Mesenchymal stem cell (in vitro differentiated cells and primary cell): ENCODE measurements around the gene GPNMB.

Experiments
- DNase-seq: peaks from one replicate; pipeline ENCODE4 v3.0.0-alpha.2; 2013
- H2AFZ ChIP-seq: one replicate; pipeline ENCODE4 v1.6.1; 2013; ENCODE audit warnings: low read depth, mild to moderate bottlenecking, control low read depth, inconsistent platforms, low read length, moderate library complexity
- H2AK5ac ChIP-seq: 2 replicates; pipeline ENCODE4 v1.6.1; 2013; ENCODE audit warnings: low read length, moderate library complexity, mild to moderate bottlenecking, inconsistent platforms; ENCODE audit not compliant: severe bottlenecking
- H2BK120ac ChIP-seq: one replicate; pipeline ENCODE4 v1.6.1; 2013; ENCODE audit warnings: low read depth, mild to moderate bottlenecking, inconsistent platforms, low read length, moderate library complexity
- H2BK12ac ChIP-seq, 2 experiments: one replicate each; pipeline ENCODE4 v1.6.1; 2013; ENCODE audit warnings: inconsistent platforms in 2 of 2, low read length in 2 of 2, mild to moderate bottlenecking in 2 of 2, moderate library complexity in 2 of 2, control low read depth in 1 of 2
- H2BK15ac ChIP-seq: one replicate; pipeline ENCODE4 v1.6.1; 2013; ENCODE audit warnings: mild to moderate bottlenecking, low read depth, inconsistent platforms; ENCODE audit not compliant: poor library complexity, severe bottlenecking
- H2BK5ac ChIP-seq: 2 replicates; pipeline ENCODE4 v1.6.1; 2013; ENCODE audit warnings: low read depth, mild to moderate bottlenecking, low read length, control low read depth, inconsistent platforms; ENCODE audit not compliant: poor library complexity, severe bottlenecking
- H3K14ac ChIP-seq, 2 experiments: one replicate each; pipeline ENCODE4 v1.6.1; 2013; ENCODE audit warnings: inconsistent platforms in 2 of 2, low read length in 2 of 2, control low read depth in 1 of 2, mild to moderate bottlenecking in 1 of 2, moderate library complexity in 1 of 2
- H3K18ac ChIP-seq, 2 experiments: one replicate each; pipeline ENCODE4 v1.6.1; 2013; ENCODE audit warnings: inconsistent platforms in 2 of 2, low read length in 2 of 2, control low read depth in 1 of 2, low read depth in 1 of 2, mild to moderate bottlenecking in 1 of 2
- H3K23ac ChIP-seq, 2 experiments: one replicate each; pipeline ENCODE4 v1.6.1; 2013; ENCODE audit warnings: inconsistent platforms in 2 of 2, low read length in 2 of 2, mild to moderate bottlenecking in 2 of 2, moderate library complexity in 2 of 2, control low read depth in 1 of 2
- H3K27ac ChIP-seq: 2 replicates; pipeline ENCODE4 v1.5.1; 2013; ENCODE audit warnings: mild to moderate bottlenecking, moderate library complexity, low read length, control low read depth, inconsistent platforms; ENCODE audit not compliant: poor library complexity, severe bottlenecking
- H3K27me3 ChIP-seq, 2 experiments: 2 replicates each; pipeline versions ENCODE4 v1.6.1 to v1.7.0; 2013; ENCODE audit warnings: low read length in 2 of 2, mild to moderate bottlenecking in 2 of 2, moderate library complexity in 2 of 2, control low read depth in 1 of 2, inconsistent platforms in 1 of 2; ENCODE audit not compliant: control insufficient read depth in 1 of 2, insufficient read depth in 1 of 2
- H3K36me3 ChIP-seq, 2 experiments: 2 replicates each; pipeline versions ENCODE4 v1.6.1 to v1.7.0; 2013; ENCODE audit warnings: low read length in 2 of 2, control low read depth in 1 of 2, inconsistent platforms in 1 of 2, low read depth in 1 of 2, mild to moderate bottlenecking in 1 of 2; ENCODE audit not compliant: insufficient read depth in 2 of 2, control insufficient read depth in 1 of 2
- H3K4ac ChIP-seq, 2 experiments: one replicate each; pipeline ENCODE4 v1.6.1; 2013; ENCODE audit warnings: inconsistent platforms in 2 of 2, low read length in 2 of 2, mild to moderate bottlenecking in 2 of 2, moderate library complexity in 2 of 2, control low read depth in 1 of 2, low read depth in 1 of 2
- H3K4me1 ChIP-seq: 2 replicates; pipeline ENCODE4 v1.6.1; 2013; ENCODE audit warnings: low read depth, low read length, control low read depth; ENCODE audit not compliant: control insufficient read depth, insufficient read depth
- H3K4me2 ChIP-seq: 2 replicates; pipeline ENCODE4 v1.6.1; 2013; ENCODE audit warnings: low read length, mild to moderate bottlenecking, inconsistent platforms; ENCODE audit not compliant: poor library complexity, severe bottlenecking
- H3K4me3 ChIP-seq, 2 experiments: 2 replicates each; pipeline versions ENCODE4 v1.5.1 to v1.7.0; 2013; ENCODE audit warnings: low read length in 2 of 2, mild to moderate bottlenecking in 2 of 2, control low read depth in 1 of 2, low read depth in 1 of 2; ENCODE audit not compliant: insufficient read depth in 1 of 2
- H3K79me1 ChIP-seq: replicated peaks from 2 replicates; pipeline ENCODE4 v1.6.1; 2013; ENCODE audit warnings: mild to moderate bottlenecking, control low read depth, low read length, inconsistent platforms; ENCODE audit not compliant: poor library complexity, severe bottlenecking
- H3K9ac ChIP-seq: 2 replicates; pipeline ENCODE4 v1.7.0; 2013; ENCODE audit warnings: mild to moderate bottlenecking, low read length, moderate library complexity
- H3K9me3 ChIP-seq: 2 replicates; pipeline ENCODE4 v1.7.0; 2013; ENCODE audit warnings: mild to moderate bottlenecking, low read length; ENCODE audit not compliant: control insufficient read depth
- H4K8ac ChIP-seq: one replicate; pipeline ENCODE4 v1.6.1; 2013; ENCODE audit warnings: inconsistent platforms, mild to moderate bottlenecking, low read length, moderate library complexity
- H4K91ac ChIP-seq: one replicate; pipeline ENCODE4 v1.6.1; 2013; ENCODE audit warnings: mild to moderate bottlenecking, low read length, inconsistent platforms
- WGBS: methylation state at CpG from one replicate; pipeline ENCODE4 v1.1.7; 2013; ENCODE audit warnings: mixed read lengths; 5-methylcytosine and 5-hydroxymethylcytosine counted together

GPNMB gene

GRCh38 chr7:23232966-23233365 is 13.6 kb upstream of the GPNMB start:
- DNase-seq: no peak
- Histone ChIP-seq H3K79me1 (no peaks in the 10 kb centered on the region), H3K9ac (no peak overlapping the region), H3K36me3 (no peaks in the 10 kb centered on the region), H3K23ac (no peak overlapping the region), H3K4me3 (no peak overlapping the region), H3K9me3 (peaks cover 4% of the 10 kb centered on the region), H3K14ac (no peak overlapping the region), H3K27me3 (no peaks in the 10 kb centered on the region), H2BK5ac (no peak overlapping the region), H3K4ac (no peak overlapping the region), H4K91ac (no peak overlapping the region), H3K27ac (no peak overlapping the region), H3K4me2 (no peak overlapping the region), H2BK120ac (no peak overlapping the region), H4K8ac (no peak overlapping the region), H2AFZ (no peak overlapping the region), H2BK12ac (no peak overlapping the region), H2AK5ac (no peak overlapping the region), H2BK15ac (no peak overlapping the region), H3K18ac (no peak overlapping the region), H3K4me1 (no peaks in the 10 kb centered on the region)
- WGBS: 93% methylated on average over 2 of the region's 3 CpGs

- H2BK120ac ChIP-seq: no peak overlapping the region
Observed at GRCh38 chr7:23234569-23235296, 11.8 kb upstream of the GPNMB start.

GRCh38 chr7:23235813-23236221 is 10.8 kb upstream of the GPNMB start:
- Histone ChIP-seq H4K91ac (no peak overlapping the region), H2BK120ac (no peak overlapping the region), H3K27ac (no peak overlapping the region), H2BK5ac (no peak overlapping the region), H3K79me1 (no peaks in the 10 kb centered on the region), H2BK12ac (no peak overlapping the region), H3K4me1 (peaks cover 1% of the 10 kb centered on the region), H3K23ac (no peak overlapping the region), H4K8ac (no peak overlapping the region), H3K36me3 (no peaks in the 10 kb centered on the region), H3K4me2 (no peak overlapping the region), H3K27me3 (no peaks in the 10 kb centered on the region), H2BK15ac (no peak overlapping the region), H3K18ac (no peak overlapping the region), H2AFZ (no peak overlapping the region), H3K9ac (no peak overlapping the region), H3K9me3 (no peaks in the 10 kb centered on the region), H3K4ac (no peak overlapping the region), H3K14ac (no peak overlapping the region), H3K4me3 (no peak overlapping the region), H2AK5ac (no peak overlapping the region)
- DNase-seq: no peak
- 93% methylated on average over 6 of the region's 6 CpGs for WGBS

More at GRCh38 chr7:23234569-23235296, 11.8 kb upstream of the GPNMB start:
- H3K27me3 ChIP-seq: no peaks in the 10 kb centered on the region
- no peak overlapping the region for H3K4me2 ChIP-seq
- no peak overlapping the region for H2BK15ac ChIP-seq
- no peak overlapping the region for H3K23ac ChIP-seq
- no peak overlapping the region for H3K4ac ChIP-seq
- no peak overlapping the region for H4K91ac ChIP-seq
- H3K36me3 ChIP-seq: no peaks in the 10 kb centered on the region
- no peak overlapping the region for H3K27ac ChIP-seq
- H3K9me3 ChIP-seq: no peaks in the 10 kb centered on the region
- H3K79me1 ChIP-seq: no peaks in the 10 kb centered on the region
- no peak overlapping the region for H2BK5ac ChIP-seq
- no peak overlapping the region for H3K18ac ChIP-seq
- no peak for DNase-seq
- WGBS: 95% methylated on average over 7 of the region's 9 CpGs
- H2AK5ac ChIP-seq: no peak overlapping the region
- peak overlapping the region; percentile 48 for H3K9ac ChIP-seq
- H3K4me3 ChIP-seq: peak overlapping the region in 1 of 2 experiments; percentile 50
- H3K4me1 ChIP-seq: peaks cover 1% of the 10 kb centered on the region
- H3K14ac ChIP-seq: no peak overlapping the region
- H2BK12ac ChIP-seq: no peak overlapping the region
- H4K8ac ChIP-seq: no peak overlapping the region
- no peak overlapping the region for H2AFZ ChIP-seq

- Histone ChIP-seq H3K79me1 (no peaks in the 10 kb centered on the region), H2AK5ac (no peak overlapping the region)
Observed at GRCh38 chr7:23237000-23237399, 9.6 kb upstream of the GPNMB start.

More at GRCh38 chr7:23237000-23237399, 9.6 kb upstream of the GPNMB start:
- H3K18ac ChIP-seq: no peak overlapping the region
- H3K9me3 ChIP-seq: no peaks in the 10 kb centered on the region
- H3K4me3 ChIP-seq: no peak overlapping the region
- no peak overlapping the region for H4K8ac ChIP-seq
- H3K36me3 ChIP-seq: no peaks in the 10 kb centered on the region
- no peak overlapping the region for H2BK12ac ChIP-seq
- no peaks in the 10 kb centered on the region for H3K27me3 ChIP-seq
- DNase-seq: no peak
- H3K4me2 ChIP-seq: no peak overlapping the region
- H3K4me1 ChIP-seq: peaks cover 1% of the 10 kb centered on the region
- H3K4ac ChIP-seq: no peak overlapping the region
- no peak overlapping the region for H2BK5ac ChIP-seq
- no peak overlapping the region for H4K91ac ChIP-seq
- 93% methylated on average over 3 of the region's 3 CpGs for WGBS
- no peak overlapping the region for H2BK15ac ChIP-seq
- H3K14ac ChIP-seq: no peak overlapping the region
- H2AFZ ChIP-seq: no peak overlapping the region
- H2BK120ac ChIP-seq: no peak overlapping the region
- no peak overlapping the region for H3K9ac ChIP-seq
- H3K27ac ChIP-seq: no peak overlapping the region
- no peak overlapping the region for H3K23ac ChIP-seq
